Measurements from ENCODE around the gene SLC7A8.

GRCh38 chr14:23122086-23122485, 61.4 kb downstream of the SLC7A8 start:
- TF ChIP-seq ZNF384 (IDR thresholded peaks at IDR 0.05) (no peak), ELF4 (IDR thresholded peaks at IDR 0.05) (no peak), ARNT (IDR thresholded peaks at IDR 0.05) (no peak), BHLHE40 (IDR thresholded peaks at IDR 0.05; ENCODE audit: borderline replicate concordance) (no peak), FOXM1 (IDR thresholded peaks at IDR 0.05; ENCODE audit: borderline replicate concordance) (no peak), L3MBTL2 (conservative IDR thresholded peaks at IDR 0.05) (no peak), SP1 (IDR thresholded peaks at IDR 0.05) (no peak), HDGF (IDR thresholded peaks at IDR 0.05; ENCODE audit: borderline replicate concordance) (no peak), FOXA1 (IDR thresholded peaks at IDR 0.05) (no peak), SUZ12 (IDR thresholded peaks at IDR 0.05) (no peak), TARDBP (IDR thresholded peaks at IDR 0.05) (no peak), FOXK2 (IDR thresholded peaks at IDR 0.05) (no peak)

All from HEK293T (cell line).